Left renal cortex interstitium (tissue), 4 donors: ENCODE data around the gene DROSHA. TPM values are rescaled to one million over a fixed set of nuclear protein-coding genes. Genes with fewer than 3 reads are reported as not detected.

Experiments
- DNase-seq, 4 donors: peaks; one replicate each; pipeline ENCODE4 v3.0.0-alpha.2; 2013; ENCODE audit warnings: low read depth in 4 of 4, low spot score in 2 of 4, missing footprints in 1 of 4
- polyA plus RNA-seq, 4 donors: library from polyadenylated mRNA; unstranded; fragments of 120-200 nt; gene quantifications; one replicate each; pipeline ENCODE4 v1.2.1, GENCODE V29; 2013; ENCODE audit not compliant: insufficient read length in 4 of 4

The DROSHA gene
- polyA plus RNA-seq, 4 donors, result 76.2 to 107 (median 89.2) TPM

DNA sequence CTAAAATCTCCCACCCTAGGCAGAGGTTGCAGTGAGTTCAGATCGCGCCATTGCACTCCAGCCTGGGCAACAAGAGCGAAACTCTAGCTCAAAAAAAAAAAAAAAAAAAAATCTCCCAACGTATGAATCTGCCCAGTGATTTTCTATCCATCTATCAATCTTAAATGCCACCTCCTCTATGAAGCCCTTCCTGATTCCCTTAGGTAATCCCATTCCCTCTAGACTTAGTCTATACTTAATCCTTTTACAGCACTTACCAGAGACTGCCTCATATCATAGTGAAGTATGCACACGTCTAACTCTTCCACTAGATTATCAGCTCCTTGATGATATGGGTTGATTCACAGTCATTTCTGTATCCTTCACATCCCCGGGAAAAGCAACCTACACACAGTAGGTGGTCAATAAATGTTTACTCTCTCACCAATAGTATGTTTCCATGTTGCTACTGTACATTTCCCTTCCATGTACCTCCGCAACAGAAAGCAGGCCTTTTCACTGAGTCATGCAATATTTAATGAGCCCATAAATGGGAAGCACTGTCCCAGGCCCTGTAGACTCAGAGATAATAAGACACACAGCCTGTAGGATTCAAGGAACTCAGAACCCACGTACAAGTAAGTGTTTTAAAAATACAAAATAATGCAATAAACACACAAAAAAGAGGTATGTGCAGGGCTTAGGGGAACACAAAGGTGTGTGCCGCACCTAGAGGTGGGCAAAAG lies 1.2 kb downstream of the DROSHA start:
- no peak for DNase-seq

- no peak for DNase-seq
These were observed 8.9 kb downstream of the DROSHA start for GRCh38 chr5:31523041-31523440.

- DNase-seq, result no peak
These were observed 15.1 kb downstream of the DROSHA start for GRCh38 chr5:31516802-31517201.

GRCh38 chr5:31511305-31511704 lies 20.6 kb downstream of the DROSHA start:
- DNase-seq, result no peak

DNA sequence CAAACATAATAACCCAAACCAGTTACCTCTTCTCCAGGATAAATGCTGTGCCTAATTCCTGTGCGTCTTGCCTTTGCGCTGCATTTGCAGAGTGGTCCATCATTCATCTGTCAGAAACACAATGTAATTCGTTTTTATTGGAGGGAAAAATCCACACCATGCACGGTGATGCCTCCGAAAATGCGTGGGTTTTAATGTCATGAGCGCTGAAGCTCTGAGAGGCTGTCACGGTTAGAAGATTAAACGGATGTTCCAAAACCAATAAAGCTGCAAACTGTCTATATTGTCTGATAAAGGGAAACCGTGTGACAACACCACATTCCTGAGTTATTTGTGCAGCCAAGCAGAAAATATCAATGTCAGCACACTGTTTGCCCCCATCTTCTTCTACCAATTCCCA lies 27.4 kb downstream of the DROSHA start:
- no peak for DNase-seq

- DNase-seq, result no peak
These were observed 29.4 kb downstream of the DROSHA start for GRCh38 chr5:31502506-31502905.

GRCh38 chr5:31500256-31500655 lies 31.6 kb downstream of the DROSHA start:
- DNase-seq, result no peak

- DNase-seq, result no peak
These were observed 35.0 kb downstream of the DROSHA start for GRCh38 chr5:31496891-31497290.

DNA sequence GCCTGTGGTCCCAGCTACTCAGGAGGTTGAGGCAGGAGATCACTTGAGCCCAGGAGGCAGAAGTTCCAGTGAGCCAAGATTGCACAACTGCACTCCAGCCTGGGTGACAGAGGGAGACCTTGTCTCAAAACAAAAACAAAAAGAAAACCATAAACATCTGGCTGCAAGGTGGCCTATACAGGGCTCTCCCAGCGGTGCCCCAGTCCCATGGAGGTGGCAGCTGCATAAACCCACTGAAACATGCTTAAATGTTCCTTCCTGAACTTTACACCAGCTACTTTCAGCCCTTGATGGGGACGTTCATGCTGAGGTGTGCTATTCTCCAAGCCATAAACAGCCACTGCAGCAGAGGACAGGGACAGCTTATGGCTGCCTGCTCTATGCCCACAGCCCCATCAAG lies 35.6 kb downstream of the DROSHA start:
- no peak for DNase-seq

DNA sequence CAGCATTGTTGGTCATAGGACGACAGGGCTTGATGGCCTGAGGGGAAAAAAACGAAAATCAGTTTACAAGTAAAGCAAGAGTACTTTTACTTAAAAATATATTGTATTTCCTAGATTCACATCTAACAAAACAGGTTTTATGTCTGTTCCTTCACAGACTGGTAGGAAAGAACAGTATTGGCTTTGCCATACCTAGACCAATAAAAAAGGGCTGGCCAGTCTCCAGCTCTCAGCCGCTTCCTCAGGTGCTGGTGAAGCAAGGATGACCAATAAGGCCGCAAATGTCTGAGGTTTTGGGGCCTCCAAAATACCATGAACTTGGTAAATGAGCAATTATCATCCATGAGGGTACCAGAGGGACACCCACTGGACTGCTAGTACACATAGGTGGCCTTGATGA lies 36.6 kb downstream of the DROSHA start:
- no peak for DNase-seq

- DNase-seq, result no peak
These were observed 39.0 kb downstream of the DROSHA start for GRCh38 chr5:31492869-31493268.

- DNase-seq, result no peak
These were observed 44.4 kb downstream of the DROSHA start for GRCh38 chr5:31487506-31487905.

- no peak for DNase-seq
These were observed 45.5 kb downstream of the DROSHA start for GRCh38 chr5:31486441-31486840.

- DNase-seq, result peak in 1 of 4 donors; percentile 31
These were observed 46.3 kb downstream of the DROSHA start for GRCh38 chr5:31485376-31486207.

DNA sequence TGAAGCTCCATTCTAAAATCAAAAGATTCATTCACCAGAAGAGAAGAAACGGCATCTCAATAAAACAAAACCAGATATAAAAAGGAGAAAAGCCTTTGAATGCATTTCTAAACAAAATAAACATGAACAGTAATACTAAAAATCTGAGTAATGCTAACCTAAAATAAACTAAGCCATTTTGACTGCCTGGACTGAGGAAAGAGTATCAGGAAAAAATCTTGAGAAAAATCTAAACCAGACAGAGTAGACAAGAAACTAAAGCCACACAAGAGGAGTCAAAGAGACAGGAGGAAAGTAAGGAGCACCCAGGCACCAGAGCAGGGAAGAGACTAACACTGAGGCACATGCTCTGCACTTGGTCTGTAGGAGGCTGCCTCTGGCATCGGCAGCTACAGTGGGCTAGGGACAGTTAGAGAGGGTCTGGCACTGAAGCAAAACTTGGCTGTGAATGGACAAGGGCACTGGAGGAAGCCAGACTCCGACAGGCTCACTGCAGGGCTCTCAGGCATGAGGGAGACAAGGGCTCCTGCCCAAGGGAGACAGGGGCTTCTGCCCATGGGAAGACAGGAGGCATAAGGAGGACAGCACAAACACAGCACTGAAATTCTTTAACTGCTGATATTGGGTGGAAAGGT lies 50.2 kb downstream of the DROSHA start:
- DNase-seq, result no peak

- no peak for DNase-seq
These were observed 52.2 kb downstream of the DROSHA start for GRCh38 chr5:31479706-31480105.

- no peak for DNase-seq
These were observed 53.0 kb downstream of the DROSHA start for GRCh38 chr5:31478901-31479300.

- DNase-seq, result no peak
These were observed 53.9 kb downstream of the DROSHA start for GRCh38 chr5:31477971-31478370.

- DNase-seq, result no peak
These were observed 54.4 kb downstream of the DROSHA start for GRCh38 chr5:31477516-31477915.

DNA sequence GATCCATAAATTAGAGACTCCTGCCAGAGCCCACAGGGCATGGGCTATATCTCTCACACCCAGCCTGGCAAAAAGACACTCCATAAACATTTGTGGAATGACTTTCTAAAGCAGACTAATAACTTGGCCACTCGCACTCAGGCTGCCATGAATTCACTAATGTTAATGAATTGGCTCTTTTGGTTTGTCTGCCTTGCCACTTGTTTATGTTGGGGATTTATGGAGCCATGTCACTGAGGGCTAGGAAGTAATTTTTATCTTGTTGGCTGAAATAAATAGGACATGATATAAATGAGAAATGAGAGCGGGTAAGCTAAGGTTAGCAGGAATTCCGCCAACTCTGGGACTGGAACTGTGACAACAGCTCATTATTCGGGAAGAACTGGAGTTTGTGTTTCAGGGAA lies 55.2 kb downstream of the DROSHA start:
- DNase-seq, result peak in 3 of 4 donors; percentile 45 to 53 (median 53)

DNA sequence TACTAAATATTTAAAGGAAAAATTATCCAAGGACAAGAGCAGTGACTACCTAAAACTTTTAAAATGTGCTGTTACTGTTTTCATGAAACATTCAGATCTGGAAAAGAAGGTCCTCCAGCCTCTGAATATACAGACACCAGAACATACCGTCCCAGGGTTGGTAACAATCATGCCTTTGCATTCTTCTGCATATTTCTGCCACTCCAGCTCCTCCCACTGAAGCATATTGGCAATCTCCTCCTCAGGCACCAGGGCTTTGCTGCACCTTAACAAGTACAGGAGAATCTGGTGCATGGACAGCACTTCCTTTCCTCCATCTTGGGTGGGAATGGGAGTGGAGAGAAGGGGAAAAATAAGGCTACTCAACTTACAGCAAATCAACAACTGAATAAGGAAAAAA lies 60.0 kb downstream of the DROSHA start:
- no peak for DNase-seq

DNA sequence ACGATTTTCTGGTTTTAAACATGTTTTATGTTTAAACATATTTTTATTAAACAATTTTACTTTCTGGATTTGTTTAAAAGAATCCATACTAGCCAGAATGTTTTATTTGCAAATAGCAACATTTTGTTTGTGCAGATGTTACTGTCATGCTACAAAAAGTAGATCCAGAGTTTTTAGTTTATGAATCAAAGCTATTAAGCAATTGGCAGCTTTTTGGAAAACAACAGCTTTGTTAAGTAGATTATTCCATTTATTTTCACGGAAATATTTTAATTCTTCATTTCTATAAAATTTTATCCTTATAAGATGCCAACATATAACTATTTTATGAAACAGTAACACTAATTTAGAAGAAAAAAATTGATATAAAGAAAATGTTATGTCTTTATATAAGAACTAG lies 60.9 kb downstream of the DROSHA start:
- DNase-seq, result no peak
